IMR-90 (cell line): Measurements from ENCODE around the gene DUSP2. TPM values are rescaled to one million over a fixed set of nuclear protein-coding genes. Genes with fewer than 3 reads are reported as not detected.

Source experiments
- ATAC-seq: fragments of 200-7000 bp; cut with Tn5 transposase; 2 replicates; pipeline ENCODE4 v1.9.1; 2020; ENCODE audit warnings: low read depth, mild to moderate bottlenecking, moderate library complexity
- BruUV-seq: library from RNA; stranded (reverse); fragments of 400-500 nt; replicated peaks from 2 replicates; lab custom pipeline; 2021; lab: Mats Ljungman, UMichigan
- CTCF ChIA-PET: fragments of 300-600 bp; formaldehyde crosslinking; extraction: SDS; loops from one replicate; lab custom pipeline; 2021; ENCODE audit warnings: antibody characterized with exemption; lab: Yijun Ruan, JAX
- POLR2A ChIA-PET: fragments of 300-600 bp; sonication (Branson Sonifier 250); formaldehyde crosslinking; loops from one replicate; lab custom pipeline; 2022; ENCODE audit warnings: antibody characterized with exemption; ENCODE audit not compliant: unreplicated experiment; lab: Charles Lee
- DNase-seq: peaks from one replicate; pipeline ENCODE4 v3.0.0; 2013
- H2AFZ ChIP-seq: replicated peaks from 2 replicates; pipeline ENCODE3; 2013; ENCODE audit warnings: low read length, mild to moderate bottlenecking; ENCODE audit not compliant: poor library complexity
- H2AK5ac ChIP-seq: 2 replicates; pipeline ENCODE4 v1.6.1; 2013; ENCODE audit warnings: low read depth, low read length, inconsistent platforms
- H2AK9ac ChIP-seq: replicated peaks from 2 replicates; pipeline ENCODE3; 2013; ENCODE audit warnings: mild to moderate bottlenecking, low read depth, low read length, moderate library complexity; ENCODE audit not compliant: poor library complexity
- H2BK120ac ChIP-seq: 2 replicates; pipeline ENCODE4 v1.6.1; 2013; ENCODE audit warnings: low read depth, low read length, inconsistent platforms
- H2BK15ac ChIP-seq: 3 replicates; pipeline ENCODE4 v1.6.1; 2013; ENCODE audit warnings: low read depth, low read length, inconsistent platforms
- H2BK20ac ChIP-seq: 2 replicates; pipeline ENCODE4 v1.6.1; 2013; ENCODE audit warnings: low read depth, mild to moderate bottlenecking, inconsistent platforms, low read length, moderate library complexity
- H2BK5ac ChIP-seq: 2 replicates; pipeline ENCODE4 v1.6.1; 2013; ENCODE audit warnings: mild to moderate bottlenecking, low read depth, low read length, inconsistent platforms; ENCODE audit not compliant: poor library complexity, severe bottlenecking
- H3K14ac ChIP-seq: replicated peaks from 2 replicates; pipeline ENCODE4 v1.6.1; 2013; ENCODE audit warnings: low read depth, low read length, inconsistent platforms
- H3K18ac ChIP-seq: 2 replicates; pipeline ENCODE4 v1.6.1; 2013; ENCODE audit warnings: low read depth, low read length, control low read depth
- H3K23ac ChIP-seq: 2 replicates; pipeline ENCODE4 v1.6.1; 2013; ENCODE audit warnings: low read depth, low read length, inconsistent platforms
- H3K27ac ChIP-seq: 2 replicates; pipeline ENCODE4 v1.5.1; 2013; ENCODE audit warnings: mild to moderate bottlenecking, control low read depth, low read length; ENCODE audit not compliant: insufficient read depth
- H3K27me3 ChIP-seq: 2 replicates; pipeline ENCODE4 v1.6.1; 2013; ENCODE audit warnings: low read length; ENCODE audit not compliant: control insufficient read depth, insufficient read depth
- H3K36me3 ChIP-seq: 2 replicates; pipeline ENCODE4 v1.6.1; 2013; ENCODE audit warnings: low read length, mixed read lengths; ENCODE audit not compliant: control insufficient read depth, insufficient read depth
- H3K4ac ChIP-seq: 2 replicates; pipeline ENCODE4 v1.6.1; 2013; ENCODE audit warnings: low read depth, low read length, inconsistent platforms
- H3K4me1 ChIP-seq: 2 replicates; pipeline ENCODE4 v1.6.1; 2013; ENCODE audit warnings: low read length, mixed read lengths; ENCODE audit not compliant: control insufficient read depth, insufficient read depth
- H3K4me2 ChIP-seq: 2 replicates; pipeline ENCODE4 v1.6.1; 2013; ENCODE audit warnings: low read depth, mild to moderate bottlenecking, control low read depth, low read length, moderate library complexity
- H3K4me3 ChIP-seq: 2 replicates; pipeline ENCODE4 v1.5.1; 2013; ENCODE audit warnings: low read depth, mild to moderate bottlenecking, control low read depth, low read length, moderate library complexity; ENCODE audit not compliant: insufficient read depth
- H3K56ac ChIP-seq: 2 replicates; pipeline ENCODE4 v1.6.1; 2013; ENCODE audit warnings: low read length, inconsistent platforms; ENCODE audit not compliant: insufficient read depth; ENCODE audit errors: extremely low read depth
- H3K79me1 ChIP-seq, 2 experiments: 2 replicates each; pipeline ENCODE4 v1.6.1; 2013; ENCODE audit warnings: low read length in 2 of 2, inconsistent platforms in 1 of 2, low read depth in 1 of 2
- H3K9ac ChIP-seq: 2 replicates; pipeline ENCODE4 v1.6.1; 2013; ENCODE audit warnings: low read depth, low read length, control low read depth
- H3K9me1 ChIP-seq: 2 replicates; pipeline ENCODE4 v1.6.1; 2013; ENCODE audit warnings: low read length, inconsistent platforms; ENCODE audit not compliant: insufficient read depth
- H3K9me3 ChIP-seq: 2 replicates; pipeline ENCODE4 v1.6.1; 2013; ENCODE audit warnings: low read length; ENCODE audit not compliant: control insufficient read depth, insufficient read depth
- H4K20me1 ChIP-seq: 2 replicates; pipeline ENCODE4 v1.6.1; 2013; ENCODE audit warnings: low read length, inconsistent platforms; ENCODE audit not compliant: insufficient read depth
- H4K5ac ChIP-seq: 2 replicates; pipeline ENCODE4 v1.6.1; 2013; ENCODE audit warnings: mild to moderate bottlenecking, low read depth, low read length, control low read depth
- H4K8ac ChIP-seq, 2 experiments: 2 replicates each; pipeline ENCODE4 v1.6.1; 2013; ENCODE audit warnings: low read depth in 2 of 2, low read length in 2 of 2, control low read depth in 1 of 2, inconsistent platforms in 1 of 2
- H4K91ac ChIP-seq: 2 replicates; pipeline ENCODE4 v1.6.1; 2013; ENCODE audit warnings: low read depth, low read length, inconsistent platforms; ENCODE audit not compliant: insufficient read depth
- NFE2L2 ChIP-seq: fragments of 150-350 bp; IDR thresholded peaks from 2 replicates; pipeline ENCODE4 v1.6.1; 2016; ENCODE audit warnings: low read depth, mild to moderate bottlenecking, low read length
- RFX5 ChIP-seq: IDR thresholded peaks from 2 replicates; pipeline ENCODE4 v1.8.0; 2012; ENCODE audit warnings: low read depth, mild to moderate bottlenecking, low read length, moderate library complexity
- WGBS, 2 experiments: methylation state at CpG; one replicate each; pipeline versions ENCODE4 v1.1.5 to v1.1.7; 2013; ENCODE audit warnings: missing lambda C conversion rate in 2 of 2; ENCODE audit not compliant: insufficient read length in 1 of 2; ENCODE audit errors: extremely low coverage in 2 of 2; 5-methylcytosine and 5-hydroxymethylcytosine counted together
- dilution Hi-C: fragments of 300-500 bp; cut with HindIII; formaldehyde crosslinking; loops from one replicate; pipeline ENCODE4 v1.14.3; 2018; ENCODE audit warnings: low sequenced_read_pairs; ENCODE audit not compliant: unreplicated experiment
- in situ Hi-C: fragments of 300-500 bp; cut with MboI; formaldehyde crosslinking; loops from 3 replicates; pipeline ENCODE4 v1.14.3; 2019; ENCODE audit warnings: low sequenced_read_pairs, inconsistent platforms, mixed read lengths
- intact Hi-C: fragments of 100-400 bp; cut with micrococcal nuclease; formaldehyde crosslinking; loops from 2 replicates; pipeline ENCODE4 v1.10.0; 2022
- polyA plus RNA-seq, 3 experiments: library from polyadenylated mRNA; depleted of rRNA; stranded (reverse); fragments of >200 nt; gene quantifications; 2 replicates each; pipeline ENCODE4 v1.2.3, GENCODE V29; 2012; ENCODE audit warnings: low replicate concordance in 1 of 3
- total RNA-seq: library from RNA; depleted of rRNA; stranded (reverse); fragments of >200 nt; gene quantifications from 2 replicates; pipeline ENCODE4 v1.2.3, GENCODE V29; 2012

The DUSP2 gene
- total and polyA plus RNA-seq, 2 of the 4 experiments (the other 2 are of a cell fraction), result 1.8 to 3.8 TPM

- Histone ChIP-seq H3K56ac (no peak overlapping the region), H3K9me1 (no peaks in the 10 kb centered on the region), H2BK120ac (no peak overlapping the region), H2AFZ (no peak overlapping the region), H3K9me3 (peaks cover 15% of the 10 kb centered on the region), H3K4me2 (no peak overlapping the region), H3K9ac (no peak overlapping the region), H2BK20ac (no peak overlapping the region), H3K4me3 (no peak overlapping the region), H2AK5ac (no peak overlapping the region), H3K14ac (no peak overlapping the region), H3K18ac (no peak overlapping the region), H2BK5ac (no peak overlapping the region), H4K5ac (no peak overlapping the region), H2AK9ac (no peak overlapping the region), H3K36me3 (no peaks in the 10 kb centered on the region), H3K23ac (no peak overlapping the region), H3K4me1 (peaks cover 2% of the 10 kb centered on the region; the same call in 1 of the 2 replicates), H3K27me3 (peaks cover 24% of the 10 kb centered on the region), H3K4ac (no peak overlapping the region), H3K79me1 (no peaks in the 10 kb centered on the region), H2BK15ac (no peak overlapping the region), H4K20me1 (no peaks in the 10 kb centered on the region), H3K27ac (no peak overlapping the region), H4K91ac (no peak overlapping the region), H4K8ac (no peak overlapping the region)
- WGBS, 2 experiments, result 96% methylated on average over 9 of the region's 15 CpGs; no CpG with 5 or more reads in 1 of the 2 experiments
- ATAC-seq, result no peak
- TF ChIP-seq RFX5 (no peak), NFE2L2 (no peak)
- POLR2A ChIA-PET, result no interaction called here
- dilution Hi-C loops, result no loop called here
- intact Hi-C loops, result no loop called here
- DNase-seq, result no peak
- CTCF ChIA-PET, result interaction anchor here (0.6 kb wide), 1 partner anchor 451 kb away, joined by 6 read pairs; no protein-coding TSS in a partner anchor
- in situ Hi-C loops, result loop anchor here (25.0 kb wide), 1 partner anchor 90 kb away; no protein-coding TSS in a partner anchor
- BruUV-seq, result no TSS peak
Measured at GRCh38 chr2:96102596-96103186, 42.5 kb downstream of the DUSP2 start.
